Raji (cell line): ENCODE data around the gene GLRX2.

Experiments
- POLR2A ChIP-seq: IDR thresholded peaks from 2 replicates; pipeline ENCODE4 v1.6.1; 2011; ENCODE audit warnings: low read depth, low read length, control low read depth; ENCODE audit not compliant: insufficient read depth

The GLRX2 gene

DNA sequence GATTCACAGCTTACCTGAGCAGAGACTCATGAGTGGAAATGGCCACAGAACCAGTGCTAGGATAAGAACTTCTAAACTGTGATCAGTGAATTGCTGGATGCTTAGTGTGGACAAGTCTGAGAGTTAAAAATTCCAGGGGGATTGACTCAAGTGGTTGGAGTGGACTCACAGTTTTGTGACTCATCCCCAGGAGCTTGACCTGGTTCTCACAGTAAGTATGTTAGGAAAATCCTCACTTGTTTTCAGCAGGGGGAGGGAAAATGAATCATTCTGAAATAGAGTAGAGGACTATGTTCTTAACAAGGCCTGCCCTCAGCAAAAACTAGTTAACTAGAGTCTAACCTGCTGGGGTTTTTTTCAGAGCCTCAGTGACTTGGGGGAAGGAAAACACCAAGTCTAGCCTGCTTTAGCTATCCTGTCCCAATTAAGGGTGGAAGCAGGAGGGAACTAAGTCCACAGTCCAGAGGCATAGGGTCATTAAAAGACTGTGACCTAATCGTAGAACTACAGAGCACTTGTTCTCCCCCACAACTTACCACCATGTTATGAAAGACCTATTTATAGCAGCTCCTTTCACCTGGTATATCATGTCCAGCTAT lies 10.5 kb upstream of the GLRX2 start:
- TF ChIP-seq POLR2A = no peak

DNA sequence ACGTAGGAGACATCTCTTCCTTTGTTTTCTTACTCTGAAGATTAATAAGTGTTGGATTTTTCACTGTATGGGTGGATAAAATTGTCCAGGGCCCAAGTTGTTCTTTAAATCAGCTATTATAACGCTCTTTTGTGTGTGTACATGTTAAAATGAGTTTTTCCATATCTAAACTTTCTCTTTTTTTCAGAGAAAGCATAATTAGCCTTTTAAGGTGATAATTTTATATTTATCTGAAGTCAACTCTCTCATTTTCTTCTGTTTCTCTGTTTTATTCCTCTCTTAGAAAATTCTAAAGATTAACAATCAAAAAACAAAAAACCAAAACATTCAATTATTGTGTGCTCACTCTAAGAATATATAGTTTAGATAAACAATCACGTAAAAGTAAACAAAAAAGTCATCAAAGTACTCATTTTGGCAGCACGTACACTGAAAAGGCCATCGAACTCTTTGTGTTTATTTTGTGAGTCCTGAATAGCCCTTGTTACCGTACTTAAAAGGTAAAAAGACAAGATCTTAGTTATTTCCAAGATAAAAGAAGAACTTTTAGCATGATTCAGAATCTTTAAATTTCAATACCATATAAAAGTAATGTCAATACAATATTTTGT lies 9.4 kb upstream of the GLRX2 start:
- TF ChIP-seq POLR2A = no peak

DNA sequence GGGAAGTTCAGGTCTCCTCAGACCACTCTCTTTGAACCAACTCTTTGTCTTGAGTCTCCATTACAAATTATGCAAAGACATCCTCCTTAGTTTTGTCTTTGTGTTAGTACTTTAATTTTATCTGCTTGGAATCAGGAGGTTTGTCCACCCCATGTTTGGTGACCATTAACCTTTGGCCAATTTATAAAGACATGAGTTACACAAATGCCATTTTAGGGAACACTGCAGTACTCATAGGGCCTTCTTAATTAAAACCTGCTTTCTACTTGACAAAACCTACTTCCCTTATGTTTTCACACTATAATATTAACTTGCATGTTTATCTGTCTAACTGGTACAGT lies 8.7 kb upstream of the GLRX2 start:
- TF ChIP-seq POLR2A = no peak

DNA sequence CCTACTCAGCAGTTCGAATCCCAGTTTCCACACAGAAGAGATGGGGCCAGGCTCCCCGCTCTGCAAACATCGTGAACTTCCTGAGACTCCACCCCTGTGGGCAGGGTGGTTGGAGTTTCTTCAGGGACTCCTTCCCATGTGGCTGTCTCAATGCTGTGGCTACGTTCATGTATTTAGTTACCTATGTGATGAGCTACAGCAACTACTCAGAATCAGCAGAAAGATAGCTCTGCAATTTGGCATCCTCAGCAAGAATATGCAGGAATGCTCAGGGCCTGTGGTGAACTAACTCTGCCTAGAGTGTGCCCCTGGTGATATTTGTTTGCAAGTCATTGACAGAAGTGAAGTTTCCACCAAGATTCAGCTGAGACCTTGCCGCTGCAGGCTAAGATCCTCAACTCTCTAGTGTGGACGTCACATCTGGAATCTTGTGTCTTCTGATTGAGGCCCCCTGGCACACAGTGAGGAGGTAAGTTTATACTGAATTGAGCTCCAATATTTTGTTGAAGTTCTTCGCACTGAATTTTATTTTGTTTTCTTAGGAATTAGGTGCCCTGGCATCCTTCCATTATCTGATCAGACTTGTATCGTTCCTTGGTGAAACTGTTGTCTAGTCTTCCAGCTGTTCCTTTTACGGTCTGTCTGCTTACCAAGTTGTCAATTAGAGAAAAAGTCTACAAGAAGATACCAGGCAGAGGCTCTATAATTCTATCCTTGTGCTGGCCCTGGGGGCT lies 8.2 kb upstream of the GLRX2 start:
- no peak for TF ChIP-seq POLR2A

DNA sequence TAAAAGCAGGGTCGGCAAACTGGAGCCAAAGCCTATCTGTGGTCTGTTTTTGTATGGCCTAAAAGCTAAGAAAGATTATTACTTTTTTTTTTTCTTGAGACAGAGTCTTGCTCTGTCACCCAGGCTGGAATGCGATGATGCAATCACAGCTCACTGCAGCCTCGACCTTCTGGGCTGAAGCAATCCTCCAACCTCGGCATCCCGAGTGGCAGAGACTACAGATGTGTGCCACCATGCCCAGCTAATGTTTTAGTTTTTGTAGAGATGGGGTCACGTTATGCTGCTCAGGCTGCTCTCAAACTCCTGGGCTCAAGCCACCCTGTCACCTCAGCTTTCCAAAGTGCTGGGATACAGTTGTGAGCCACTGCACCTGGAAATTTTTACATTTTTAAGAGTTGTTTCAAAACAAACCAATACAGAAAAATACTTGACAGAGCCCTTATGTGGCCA lies 6.5 kb upstream of the GLRX2 start:
- no peak for TF ChIP-seq POLR2A

DNA sequence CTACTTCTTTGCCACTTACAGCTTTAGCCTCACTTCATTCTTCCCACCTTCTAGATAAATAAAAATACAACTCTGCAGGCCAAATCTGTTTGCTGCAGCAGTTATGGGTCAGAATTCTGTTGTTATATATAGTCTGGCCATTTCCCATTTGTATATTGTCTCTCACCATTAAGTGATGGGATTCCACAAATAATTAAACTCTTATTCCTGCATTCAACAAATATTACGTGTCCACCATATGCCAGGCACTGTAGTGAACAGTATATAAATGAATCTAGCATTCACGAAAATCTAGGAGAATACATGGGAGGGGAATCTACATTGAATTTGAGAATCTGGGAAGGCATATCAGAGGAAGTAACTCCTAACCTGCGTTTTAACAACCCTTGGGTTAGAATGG lies 5.7 kb upstream of the GLRX2 start:
- no peak for TF ChIP-seq POLR2A

DNA sequence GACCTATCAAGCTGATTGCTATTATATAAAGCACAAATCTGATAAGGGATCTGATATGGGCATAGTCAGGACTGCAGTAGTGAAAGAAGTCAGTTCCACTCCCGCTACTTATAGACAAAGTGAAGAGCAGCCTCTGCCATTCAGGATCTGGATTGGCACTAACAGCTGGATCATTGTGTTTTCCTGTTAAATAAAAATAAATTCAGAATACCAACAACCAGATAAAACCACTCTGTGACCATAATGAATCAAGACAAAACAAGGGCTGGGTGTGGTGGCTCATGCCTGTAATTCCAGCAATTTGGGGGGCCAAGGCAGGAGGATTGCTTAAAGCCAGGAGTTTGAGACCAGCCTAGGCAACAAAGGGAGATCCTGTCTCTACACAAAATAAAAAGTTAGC lies 5.0 kb upstream of the GLRX2 start:
- TF ChIP-seq POLR2A = no peak

DNA sequence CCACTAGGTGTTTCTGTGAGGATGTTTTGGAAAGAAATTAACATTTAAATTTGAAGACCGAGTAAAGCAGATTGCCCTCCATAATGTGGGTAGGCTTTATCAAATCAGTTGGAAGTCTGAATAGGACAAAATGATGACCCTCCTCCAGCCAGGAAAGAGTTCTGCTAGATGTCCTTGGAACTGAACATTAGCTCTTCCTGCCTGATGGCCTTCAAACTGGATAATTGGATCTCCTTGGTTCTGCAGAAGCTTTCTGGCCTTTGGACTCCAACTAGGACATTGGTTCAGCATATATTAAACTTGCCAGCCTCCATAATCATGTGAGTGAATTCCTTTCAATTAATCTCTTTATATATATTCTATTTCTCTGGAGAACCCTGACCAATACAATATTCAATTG lies 4.4 kb upstream of the GLRX2 start:
- no peak for TF ChIP-seq POLR2A

DNA sequence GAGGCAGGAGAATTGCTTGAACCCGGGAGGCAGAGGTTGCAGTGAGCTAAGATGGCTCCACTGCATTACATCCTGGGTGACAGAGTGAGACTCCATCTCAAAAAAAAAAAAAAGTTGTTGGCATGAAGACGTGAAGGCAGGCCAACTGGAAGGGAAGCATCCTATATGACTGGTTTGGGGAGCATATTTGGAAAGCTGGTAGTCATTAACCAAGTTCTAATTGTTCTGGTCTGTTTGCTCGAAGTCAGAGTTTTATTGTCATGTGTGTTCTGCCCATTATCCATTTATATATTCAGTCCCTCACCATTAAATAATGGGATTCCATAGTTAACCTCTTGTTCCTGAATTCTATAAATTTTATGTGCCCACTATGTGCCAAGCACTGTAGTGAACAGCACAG lies 3.3 kb upstream of the GLRX2 start:
- TF ChIP-seq POLR2A = no peak

DNA sequence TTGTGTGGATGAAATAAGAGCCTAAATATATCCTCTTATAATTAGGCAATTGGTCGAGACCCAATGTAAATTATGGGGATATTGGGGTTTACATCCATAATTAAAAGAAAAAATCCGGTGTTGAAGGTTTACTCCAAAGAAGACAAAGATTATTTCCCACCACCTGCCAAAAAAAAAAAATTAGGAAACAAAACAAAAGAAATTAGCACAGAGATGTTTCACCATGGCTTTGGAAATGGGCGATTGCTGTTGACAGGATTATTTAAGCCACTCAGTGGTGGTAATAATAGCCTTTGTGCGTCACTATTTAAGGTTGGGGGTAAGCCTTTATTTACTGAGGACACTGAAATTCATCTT lies 585 bp upstream of the GLRX2 start:
- no peak for TF ChIP-seq POLR2A

DNA sequence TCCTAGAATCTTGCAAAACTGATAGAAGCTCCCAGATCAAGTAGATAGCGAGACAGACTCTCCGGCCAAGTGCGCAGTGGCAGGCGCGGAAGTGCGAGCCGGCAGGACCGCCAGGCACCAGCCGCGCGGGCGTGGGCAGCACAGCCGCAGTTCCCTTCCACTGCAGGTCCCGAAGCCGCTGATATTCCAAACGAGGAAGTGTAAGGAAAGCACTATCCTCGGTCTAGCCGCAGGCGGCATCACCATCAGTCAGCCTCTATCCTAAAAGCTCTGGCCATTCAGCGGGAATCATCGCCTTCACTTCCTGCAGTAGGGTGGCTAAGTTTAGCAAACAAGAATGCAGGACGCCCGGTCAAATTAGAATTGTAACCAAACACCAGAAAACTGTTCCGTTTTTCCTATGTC lies 710 bp downstream of the GLRX2 start:
- TF ChIP-seq POLR2A = no peak

DNA sequence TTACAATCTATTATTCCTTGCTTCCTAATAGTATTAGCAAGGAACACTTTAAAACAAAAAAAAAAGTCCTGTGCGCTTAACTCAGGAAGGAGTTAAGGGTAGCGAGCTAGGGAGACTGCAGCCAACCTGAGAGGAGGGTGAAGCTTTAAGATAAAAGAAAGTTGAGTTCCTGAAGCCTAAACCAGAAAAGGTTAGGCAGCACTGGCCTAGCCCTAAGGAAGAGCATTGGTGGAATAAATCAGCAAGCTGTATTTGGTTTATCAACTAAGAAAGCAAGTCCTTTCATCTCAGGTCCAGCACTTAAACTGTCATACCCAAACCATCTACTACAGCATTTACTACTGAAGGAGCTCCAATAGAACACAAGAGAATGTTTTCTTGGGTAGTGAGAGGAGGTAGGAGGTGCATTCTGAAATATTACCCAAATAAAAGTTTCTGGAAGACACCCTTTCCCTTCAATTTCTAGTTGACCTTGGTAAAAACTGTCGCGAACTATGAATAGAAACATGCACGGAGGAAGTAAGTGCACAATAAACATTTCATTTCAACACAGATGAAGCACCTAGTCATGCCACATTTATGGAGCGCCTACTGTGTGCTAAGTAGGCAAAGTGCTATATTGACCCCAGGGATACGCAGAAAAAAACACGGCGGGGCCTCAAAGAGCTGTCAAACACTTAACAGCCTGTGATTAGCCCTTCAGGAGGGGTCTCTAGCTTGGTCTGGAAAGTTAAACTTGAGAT lies 1.3 kb downstream of the GLRX2 start:
- TF ChIP-seq POLR2A = no peak

DNA sequence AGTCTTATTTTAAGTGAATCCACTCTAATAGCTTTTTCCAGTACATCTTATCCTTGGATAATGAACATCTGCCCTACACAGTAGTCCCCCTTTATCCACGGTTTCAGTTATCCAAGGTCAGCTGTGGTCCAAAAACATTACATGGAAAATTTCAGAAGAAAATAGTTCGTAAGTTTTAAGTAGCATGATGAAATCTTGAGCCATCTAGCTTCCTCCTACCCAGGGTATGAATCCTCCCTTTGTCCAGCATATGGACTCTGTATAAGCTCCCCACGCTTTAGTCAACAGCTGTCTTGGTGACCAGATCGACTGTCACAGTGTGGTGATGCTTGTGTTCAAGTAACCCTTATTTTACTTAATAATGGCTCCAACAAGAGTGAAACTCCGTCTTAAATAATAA lies 2.6 kb downstream of the GLRX2 start:
- no peak for TF ChIP-seq POLR2A

DNA sequence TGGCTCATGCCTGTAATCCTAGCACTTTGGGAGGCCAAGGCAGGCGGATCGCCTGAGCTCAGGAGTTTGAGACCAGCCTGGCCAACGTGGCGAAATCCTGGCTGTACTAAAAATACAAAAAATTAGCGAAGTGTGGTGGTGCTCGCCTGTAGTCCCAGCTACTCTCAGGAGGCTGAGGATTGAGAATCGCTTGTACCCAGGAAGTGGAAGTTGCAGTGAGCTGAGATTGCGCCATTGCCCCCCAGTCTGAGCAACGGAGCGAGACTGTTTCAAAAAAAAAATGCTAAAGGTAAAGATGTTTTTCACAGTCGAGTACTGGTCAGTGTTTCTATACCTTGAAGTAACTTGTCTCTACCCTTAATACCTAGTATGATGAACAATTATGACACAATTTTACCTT lies 11.1 kb downstream of the GLRX2 start:
- no peak for TF ChIP-seq POLR2A

DNA sequence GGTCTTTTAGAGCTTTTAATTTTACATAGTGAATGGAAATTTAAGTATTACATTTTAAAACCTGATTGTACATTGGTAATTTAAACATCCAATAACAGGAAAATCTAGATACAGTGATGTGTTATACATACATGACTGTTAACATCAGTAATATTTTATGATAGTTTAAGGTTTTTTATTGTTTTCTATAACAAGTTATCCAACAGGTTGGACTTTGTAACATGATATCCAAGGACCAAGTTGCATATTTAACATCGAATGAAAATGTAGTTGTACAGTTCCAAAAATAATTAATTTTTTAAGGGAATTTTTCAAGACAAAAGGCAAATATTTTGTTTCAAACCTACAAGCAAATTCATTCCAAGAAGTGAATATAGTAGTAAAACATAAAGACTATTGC lies 14.3 kb downstream of the GLRX2 start:
- no peak for TF ChIP-seq POLR2A

DNA sequence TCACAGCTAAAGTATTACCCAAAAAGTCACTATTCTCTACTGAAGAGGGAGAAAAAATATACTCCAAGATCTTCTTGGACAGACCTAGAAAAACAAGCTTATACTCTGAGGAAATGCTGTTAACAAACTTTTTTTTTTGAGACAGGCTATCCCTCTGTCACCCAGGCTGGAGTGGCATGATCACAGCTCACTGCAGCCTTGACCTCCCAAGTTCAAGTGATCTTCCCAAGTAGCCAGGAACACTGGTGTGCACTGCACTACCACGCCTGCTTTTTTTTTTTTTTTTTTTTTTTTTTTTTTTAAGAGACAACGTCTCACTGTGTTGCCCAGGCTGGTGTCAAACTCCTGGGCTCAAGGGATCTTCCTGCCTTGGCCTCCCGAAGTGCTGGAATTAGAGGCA lies 17.3 kb downstream of the GLRX2 start:
- TF ChIP-seq POLR2A = no peak
